Left lung (tissue), 10 donors: ENCODE measurements around the gene INPPL1. TPM values are rescaled to one million over a fixed set of nuclear protein-coding genes. Genes with fewer than 3 reads are reported as not detected.

ENCODE experiments used
- ATAC-seq: fragments of 200-7000 bp; cut with Tn5 transposase; one replicate; pipeline ENCODE4 v1.9.1; 2020; ENCODE audit warnings: moderate library complexity
- DNase-seq, 4 donors: peaks; one replicate each; pipeline ENCODE4 v3.0.0-alpha.2; 2013 to 2020
- H3K27ac ChIP-seq, 2 donors: fragments of 200-600 bp; sonication (generic) in 1 of 2; one replicate each; pipeline versions ENCODE4 v1.5.0 to v1.8.0; 2020 to 2021
- H3K27me3 ChIP-seq, 2 donors: fragments of 200-600 bp; sonication (generic) in 1 of 2; one replicate each; pipeline versions ENCODE4 v1.5.0 to v1.8.0; 2020 to 2021
- H3K36me3 ChIP-seq, 2 donors: fragments of 200-600 bp; sonication (generic) in 1 of 2; one replicate each; pipeline versions ENCODE4 v1.5.0 to v1.8.0; 2020 to 2021
- H3K4me1 ChIP-seq, 2 donors: fragments of 200-600 bp; one replicate each; pipeline ENCODE4 v1.8.0; 2021
- H3K4me3 ChIP-seq, 2 donors: fragments of 200-600 bp; sonication (generic) in 1 of 2; one replicate each; pipeline versions ENCODE4 v1.5.0 to v1.8.0; 2020 to 2021; ENCODE audit warnings: mild to moderate bottlenecking in 1 of 2
- H3K9me3 ChIP-seq, 2 donors: fragments of 200-600 bp; sonication (generic) in 1 of 2; one replicate each; pipeline versions ENCODE4 v1.5.0 to v1.8.0; 2020 to 2021
- intact Hi-C, 2 donors: fragments of 100-400 bp; cut with DNase I; formaldehyde crosslinking; loops; one replicate each; pipeline versions ENCODE4 v1.11.2 to v1.14.2; 2022
- polyA plus RNA-seq, 6 donors: library from polyadenylated mRNA; unstranded; fragments of 120-200 nt; gene quantifications; one replicate each; pipeline ENCODE4 v1.2.1, GENCODE V29; 2013; ENCODE audit not compliant: insufficient read length in 6 of 6
- total RNA-seq, 2 donors: library from RNA; stranded (reverse); fragmentation: NEBNext Ultra II Directional; extraction: Animal tissue kit (Norgen Biotek cat#: 25700); gene quantifications; one replicate each; pipeline ENCODE4 v1.2.1, GENCODE V29; 2021
- TF ChIP-seq, protein P1 (sequence below), 2 donors: fragments of 200-600 bp; sonication (generic) in 1 of 2; IDR thresholded peaks; one replicate each; pipeline versions ENCODE4 v1.5.0 to v1.8.0; 2021; ENCODE audit warnings: antibody characterized with exemption in 2 of 2
- donor health status: DM: no; HTN: yes; CAD: no.
- donor health status: DM: no; HTN: no; CAD: no.

INPPL1 gene
- total and polyA plus RNA-seq, 8 donors: 140 to 218 (median 165) TPM

GRCh38 chr11:72222907-72223614 is 1.5 kb upstream of the INPPL1 start:
- H3K4me1 ChIP-seq: peaks cover 13 to 50% of the 10 kb centered on the region in 2 donors
- TF ChIP-seq, protein P1, sequence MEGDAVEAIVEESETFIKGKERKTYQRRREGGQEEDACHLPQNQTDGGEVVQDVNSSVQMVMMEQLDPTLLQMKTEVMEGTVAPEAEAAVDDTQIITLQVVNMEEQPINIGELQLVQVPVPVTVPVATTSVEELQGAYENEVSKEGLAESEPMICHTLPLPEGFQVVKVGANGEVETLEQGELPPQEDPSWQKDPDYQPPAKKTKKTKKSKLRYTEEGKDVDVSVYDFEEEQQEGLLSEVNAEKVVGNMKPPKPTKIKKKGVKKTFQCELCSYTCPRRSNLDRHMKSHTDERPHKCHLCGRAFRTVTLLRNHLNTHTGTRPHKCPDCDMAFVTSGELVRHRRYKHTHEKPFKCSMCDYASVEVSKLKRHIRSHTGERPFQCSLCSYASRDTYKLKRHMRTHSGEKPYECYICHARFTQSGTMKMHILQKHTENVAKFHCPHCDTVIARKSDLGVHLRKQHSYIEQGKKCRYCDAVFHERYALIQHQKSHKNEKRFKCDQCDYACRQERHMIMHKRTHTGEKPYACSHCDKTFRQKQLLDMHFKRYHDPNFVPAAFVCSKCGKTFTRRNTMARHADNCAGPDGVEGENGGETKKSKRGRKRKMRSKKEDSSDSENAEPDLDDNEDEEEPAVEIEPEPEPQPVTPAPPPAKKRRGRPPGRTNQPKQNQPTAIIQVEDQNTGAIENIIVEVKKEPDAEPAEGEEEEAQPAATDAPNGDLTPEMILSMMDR (IDR thresholded peaks at IDR 0.05): peak in 1 of 2 donors; percentile 58
- ATAC-seq (peak; percentile 90), DNase-seq (peak; percentile 96 to 99 (median 97))
- H3K27me3 ChIP-seq: no peaks in the 10 kb centered on the region
- intact Hi-C loops: no loop called here
- H3K36me3 ChIP-seq: peaks cover 0 to 15% of the 10 kb centered on the region in 2 donors
- peak overlapping the region; percentile 81 to 88 for H3K4me3 ChIP-seq
- no peaks in the 10 kb centered on the region for H3K9me3 ChIP-seq
- H3K27ac ChIP-seq: peak overlapping the region; percentile 97 to 98

DNA sequence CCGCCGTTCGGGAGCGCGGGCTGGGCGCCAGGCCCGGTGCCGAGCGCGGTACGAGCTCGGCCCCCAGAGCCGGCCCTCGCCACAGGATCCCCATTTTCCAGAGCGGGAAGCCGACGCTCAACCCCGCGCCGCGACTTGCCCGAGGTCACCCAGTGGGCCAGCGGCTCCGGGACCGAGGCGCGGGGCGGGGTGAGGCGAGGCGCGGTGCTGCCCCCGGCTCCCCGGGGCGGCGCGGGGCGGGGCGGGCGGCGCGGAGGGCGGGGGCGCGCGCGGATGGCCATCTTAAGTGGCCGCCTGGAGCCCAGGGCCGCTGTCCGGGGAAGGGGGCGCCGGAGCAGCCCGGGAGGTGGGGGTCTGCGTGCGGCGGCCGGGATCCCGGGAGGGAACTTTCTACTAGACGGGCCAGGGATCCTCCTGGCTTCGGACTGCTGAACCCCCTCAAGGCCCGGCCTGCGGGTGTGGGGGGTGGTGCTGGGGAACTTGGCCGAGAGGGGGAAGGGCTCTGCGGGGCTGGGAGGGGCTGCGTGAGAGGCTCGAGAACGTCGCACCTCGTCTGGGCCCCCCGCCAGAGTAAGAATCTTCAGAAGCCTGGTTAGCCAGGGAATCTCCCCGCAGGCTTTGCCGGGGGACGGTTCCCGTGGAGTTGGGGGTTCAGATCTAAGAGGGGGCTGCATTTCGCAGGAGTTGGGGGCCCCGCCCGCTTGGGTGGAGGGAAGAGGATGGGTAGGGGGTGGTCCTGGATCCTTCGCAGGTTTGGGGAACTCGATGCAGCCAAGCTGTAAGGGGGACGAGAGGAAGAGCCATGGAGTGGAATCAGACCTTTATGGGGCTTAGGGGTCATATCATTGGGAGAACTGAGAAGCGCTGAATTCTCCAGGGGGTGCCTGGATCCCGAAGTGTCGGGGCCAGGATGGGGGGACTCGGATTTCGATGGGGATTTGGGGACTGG is 678 bp upstream of the INPPL1 start:
- DNase-seq (peak; percentile 79 to 94 (median 82)), ATAC-seq (peak; percentile 79)
- TF ChIP-seq, protein P1 (IDR thresholded peaks at IDR 0.05): no peak
- Histone ChIP-seq H3K4me3 (peak overlapping the region; percentile 81 to 88), H3K36me3 (peaks cover 0 to 23% of the 10 kb centered on the region in 2 donors), H3K4me1 (peaks cover 13 to 44% of the 10 kb centered on the region in 2 donors), H3K27ac (peak overlapping the region; percentile 97 to 98), H3K9me3 (no peaks in the 10 kb centered on the region), H3K27me3 (no peaks in the 10 kb centered on the region)
- intact Hi-C loops: no loop called here

DNA sequence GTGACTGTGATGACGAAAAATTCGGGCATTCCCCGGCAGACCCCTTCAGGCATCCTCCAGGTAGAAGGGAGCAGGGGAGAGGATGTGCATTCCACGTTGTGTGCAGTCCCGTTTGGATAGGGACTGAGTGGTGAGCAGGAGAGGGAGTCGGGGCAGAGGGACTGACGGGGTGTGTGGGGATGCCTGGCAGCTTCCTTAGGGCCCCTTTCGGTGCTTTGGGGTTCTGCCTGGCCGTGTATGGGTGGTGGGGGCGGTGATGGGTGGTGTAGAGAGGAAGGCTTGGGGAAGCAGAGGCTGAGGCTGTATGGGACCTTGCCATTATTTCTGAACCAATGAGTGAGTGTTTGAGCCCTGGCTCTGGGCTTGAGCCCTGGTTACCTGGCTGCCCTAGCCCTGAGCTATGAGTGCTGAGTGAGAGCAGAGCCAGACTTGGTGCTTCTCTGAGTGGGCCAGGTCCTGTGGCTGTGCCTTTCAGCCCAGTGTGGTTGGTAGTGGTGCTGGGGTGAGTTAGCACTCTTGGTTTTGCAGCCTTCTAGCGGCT is 914 bp downstream of the INPPL1 start:
- ATAC-seq (no peak), DNase-seq (no peak)
- intact Hi-C loops: no loop called here
- Histone ChIP-seq H3K4me3 (peak overlapping the region; percentile 81 to 88), H3K27ac (peak overlapping the region; percentile 97 to 98), H3K27me3 (no peaks in the 10 kb centered on the region), H3K4me1 (peaks cover 13 to 44% of the 10 kb centered on the region in 2 donors), H3K9me3 (no peaks in the 10 kb centered on the region), H3K36me3 (peaks cover 0 to 39% of the 10 kb centered on the region in 2 donors)
- TF ChIP-seq, protein P1 (IDR thresholded peaks at IDR 0.05): no peak

GRCh38 chr11:72226701-72227100 is 2.1 kb downstream of the INPPL1 start:
- H3K27ac ChIP-seq: no peak overlapping the region
- no peak overlapping the region for H3K4me3 ChIP-seq
- H3K4me1 ChIP-seq: peaks cover 13 to 34% of the 10 kb centered on the region in 2 donors
- DNase-seq: no peak
- no peaks in the 10 kb centered on the region for H3K27me3 ChIP-seq
- H3K36me3 ChIP-seq: peaks cover 4 to 51% of the 10 kb centered on the region in 2 donors
- no peaks in the 10 kb centered on the region for H3K9me3 ChIP-seq
- intact Hi-C loops: no loop called here
- no peak for ATAC-seq
- TF ChIP-seq, protein P1 (IDR thresholded peaks at IDR 0.05): no peak
